ENCODE measurements around the gene EEFSEC. TPM values are rescaled to one million over a fixed set of nuclear protein-coding genes. Genes with fewer than 3 reads are reported as not detected.

EEFSEC gene
- total RNA-seq, 1 experiment from 2014 or later = 9.6 TPM

GRCh38 chr3:128195369-128195768 lies 42.1 kb downstream of the EEFSEC start:
- Histone ChIP-seq H3K9me3 (ENCODE audit: low read length) (no peaks in the 10 kb centered on the region), H3K9ac (ENCODE audit: low read length) (no peak overlapping the region), H4K20me1 (ENCODE audit: low read length) (no peaks in the 10 kb centered on the region), H3K27me3 (ENCODE audit: low read length) (no peaks in the 10 kb centered on the region), H3F3A (ENCODE audit: low read length, unreplicated experiment) (no peaks in the 10 kb centered on the region), H3K27ac (ENCODE audit: low read length) (no peak overlapping the region), H3K4me1 (ENCODE audit: insufficient read depth, low read length) (peaks cover 4% of the 10 kb centered on the region), H3K9me2 (replicated peaks; ENCODE audit: low read length) (no peaks in the 10 kb centered on the region), H3K4me2 (ENCODE audit: low read length) (no peak overlapping the region), H3K4me3 (ENCODE audit: low read length) (no peak overlapping the region), H3K36me3 (ENCODE audit: low read depth, low read length) (no peaks in the 10 kb centered on the region), H2AFZ (ENCODE audit: low read length) (no peak overlapping the region), H3K79me2 (ENCODE audit: low read length) (no peaks in the 10 kb centered on the region)
- intact Hi-C loops (cut with micrococcal nuclease) = no loop called here
- no peak for DNase-seq
- BruUV-seq (replicated peaks) = no TSS peak
- ChIA-PET POLR2A (ENCODE audit: unreplicated experiment) (no interaction called here), CTCF (no interaction called here)
- ATAC-seq = no peak
- no peak for TF ChIP-seq CTCF (conservative IDR thresholded peaks at IDR 0.05; ENCODE audit: low read depth, low read length)
- no peak for TF ChIP-seq EZH2phosphoT487 (IDR thresholded peaks at IDR 0.05; ENCODE audit: borderline replicate concordance, low read length)
- TF ChIP-seq EZH2 (IDR thresholded peaks at IDR 0.05; ENCODE audit: low read length, unreplicated experiment) = no peak

GRCh38 chr3:128195802-128196201 lies 42.5 kb downstream of the EEFSEC start:
- Histone ChIP-seq H4K20me1 (ENCODE audit: low read length) (no peaks in the 10 kb centered on the region), H3K9me2 (replicated peaks; ENCODE audit: low read length) (no peaks in the 10 kb centered on the region), H3K36me3 (ENCODE audit: low read depth, low read length) (no peaks in the 10 kb centered on the region), H3K27me3 (ENCODE audit: low read length) (no peaks in the 10 kb centered on the region), H3K9me3 (ENCODE audit: low read length) (no peaks in the 10 kb centered on the region), H3K27ac (ENCODE audit: low read length) (no peak overlapping the region), H2AFZ (ENCODE audit: low read length) (no peak overlapping the region), H3K4me1 (ENCODE audit: insufficient read depth, low read length) (peaks cover 1% of the 10 kb centered on the region), H3K9ac (ENCODE audit: low read length) (no peak overlapping the region), H3K4me3 (ENCODE audit: low read length) (no peak overlapping the region), H3K4me2 (ENCODE audit: low read length) (no peak overlapping the region), H3K79me2 (ENCODE audit: low read length) (no peaks in the 10 kb centered on the region), H3F3A (ENCODE audit: low read length, unreplicated experiment) (no peaks in the 10 kb centered on the region)
- ChIA-PET CTCF (no interaction called here), POLR2A (ENCODE audit: unreplicated experiment) (no interaction called here)
- intact Hi-C loops (cut with micrococcal nuclease) = no loop called here
- ATAC-seq (no peak), DNase-seq (no peak)
- TF ChIP-seq EZH2phosphoT487 (IDR thresholded peaks at IDR 0.05; ENCODE audit: borderline replicate concordance, low read length) = no peak
- BruUV-seq (replicated peaks) = no TSS peak

- Histone ChIP-seq H3K9me2 (replicated peaks; ENCODE audit: low read length) (no peaks in the 10 kb centered on the region), H3K79me2 (ENCODE audit: low read length) (no peaks in the 10 kb centered on the region), H3K9me3 (ENCODE audit: low read length) (no peaks in the 10 kb centered on the region), H3K4me2 (ENCODE audit: low read length) (no peak overlapping the region), H3F3A (ENCODE audit: low read length, unreplicated experiment) (no peaks in the 10 kb centered on the region), H3K27me3 (ENCODE audit: low read length) (no peaks in the 10 kb centered on the region), H3K27ac (ENCODE audit: low read length) (no peak overlapping the region), H4K20me1 (ENCODE audit: low read length) (no peaks in the 10 kb centered on the region), H3K36me3 (ENCODE audit: low read depth, low read length) (no peaks in the 10 kb centered on the region), H3K4me1 (ENCODE audit: insufficient read depth, low read length) (no peaks in the 10 kb centered on the region), H3K9ac (ENCODE audit: low read length) (no peak overlapping the region), H2AFZ (ENCODE audit: low read length) (no peak overlapping the region), H3K4me3 (ENCODE audit: low read length) (no peak overlapping the region)
- no peak for TF ChIP-seq EZH2 (IDR thresholded peaks at IDR 0.05; ENCODE audit: low read length, unreplicated experiment)
- TF ChIP-seq EZH2phosphoT487 (IDR thresholded peaks at IDR 0.05; ENCODE audit: borderline replicate concordance, low read length) = no peak
- no peak for TF ChIP-seq CTCF (conservative IDR thresholded peaks at IDR 0.05; ENCODE audit: low read depth, low read length)
- ChIA-PET CTCF (no interaction called here), POLR2A (ENCODE audit: unreplicated experiment) (no interaction called here)
- intact Hi-C loops (cut with micrococcal nuclease) = no loop called here
- no TSS peak for BruUV-seq (replicated peaks)
- ATAC-seq (no peak), DNase-seq (no peak)
Observed at GRCh38 chr3:128196647-128197046, 43.4 kb downstream of the EEFSEC start.

Data from PC-3 (cell line).